GM19099 (cell line): ENCODE data around the gene CASP3.

Experiments
- POLR2A ChIP-seq: IDR thresholded peaks from 3 replicates; pipeline ENCODE4 v1.6.1; 2011; ENCODE audit warnings: low read depth; ENCODE audit not compliant: insufficient read length; ENCODE audit errors: extremely low read depth

CASP3 gene

GRCh38 chr4:184647266-184648053 lies 1.8 kb downstream of the CASP3 start:
- no peak for TF ChIP-seq POLR2A

GRCh38 chr4:184645904-184646610 lies 3.2 kb downstream of the CASP3 start:
- TF ChIP-seq POLR2A, result no peak

DNA sequence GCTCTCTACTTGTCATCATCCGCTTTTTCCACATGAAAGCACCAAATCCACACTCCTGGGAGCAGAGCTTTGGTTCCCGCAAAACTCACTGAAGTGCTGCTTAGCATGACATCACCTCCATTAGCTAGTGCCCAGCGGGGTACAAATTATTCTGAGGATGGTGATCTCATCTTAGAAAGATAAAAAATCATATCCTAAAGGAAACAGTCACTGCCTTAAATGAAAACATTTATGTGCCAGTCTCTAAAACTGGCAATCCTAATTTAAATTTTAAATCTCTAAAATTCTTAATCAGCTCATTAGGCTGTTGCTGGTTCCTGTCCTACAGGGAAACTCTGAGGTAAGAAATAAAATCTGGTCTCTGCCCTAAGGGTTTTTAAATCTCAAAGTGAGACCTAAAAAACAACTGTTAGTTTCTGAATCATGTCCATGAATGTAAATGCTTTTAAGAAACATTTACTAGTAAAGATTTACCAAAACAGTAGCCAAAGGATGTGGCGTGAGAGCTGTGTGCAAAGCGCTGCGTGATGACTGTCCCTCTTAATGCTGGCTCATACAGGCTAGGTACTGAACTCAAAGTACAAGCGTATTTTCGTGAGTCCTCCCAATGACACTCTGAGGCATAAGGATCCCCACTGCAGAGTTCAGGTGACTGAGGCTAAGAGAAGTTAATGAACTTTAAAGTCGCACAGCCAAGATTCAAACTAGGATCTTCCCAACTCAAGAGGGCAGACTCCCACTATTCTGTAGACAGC lies 4.5 kb downstream of the CASP3 start:
- no peak for TF ChIP-seq POLR2A

DNA sequence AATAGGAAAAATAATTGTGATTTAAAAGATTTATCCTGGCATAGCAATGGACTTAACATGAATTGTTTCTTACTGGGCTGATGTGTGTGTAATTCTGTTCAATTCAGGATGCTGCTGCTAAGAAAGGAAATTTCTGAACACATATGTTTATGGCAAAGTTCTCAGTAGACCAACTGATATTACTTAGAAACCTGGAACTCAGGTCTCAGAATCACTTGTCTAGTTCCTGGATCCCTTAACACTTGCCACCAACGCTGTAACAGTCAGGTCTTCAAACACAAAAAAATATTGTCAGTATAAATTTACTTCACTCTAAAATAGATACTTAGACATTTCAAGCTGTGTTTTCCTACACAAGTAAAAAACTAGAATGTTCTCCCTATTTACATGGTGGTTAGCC lies 5.5 kb downstream of the CASP3 start:
- TF ChIP-seq POLR2A, result no peak

DNA sequence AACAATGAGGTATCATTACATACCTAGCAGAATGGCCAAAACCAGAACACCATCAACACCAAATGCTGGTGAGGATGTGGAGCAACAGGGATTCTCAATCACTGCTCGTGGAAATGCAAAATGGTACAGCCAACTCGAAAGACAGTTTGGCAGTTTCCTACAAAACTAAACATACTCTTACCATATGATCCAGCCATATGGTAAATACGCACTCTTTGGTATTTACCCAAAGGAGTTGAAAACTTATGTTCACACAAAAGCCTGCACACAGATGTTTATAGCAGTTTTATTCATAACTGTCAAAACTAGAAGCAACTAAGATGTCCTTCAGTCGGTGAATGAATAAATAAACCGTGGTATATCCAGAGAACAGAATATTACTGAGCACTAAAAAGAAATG lies 7.8 kb downstream of the CASP3 start:
- no peak for TF ChIP-seq POLR2A

GRCh38 chr4:184641022-184641421 lies 8.2 kb downstream of the CASP3 start:
- no peak for TF ChIP-seq POLR2A

- TF ChIP-seq POLR2A, result no peak
These were observed 12.3 kb downstream of the CASP3 start for GRCh38 chr4:184636897-184637296.

DNA sequence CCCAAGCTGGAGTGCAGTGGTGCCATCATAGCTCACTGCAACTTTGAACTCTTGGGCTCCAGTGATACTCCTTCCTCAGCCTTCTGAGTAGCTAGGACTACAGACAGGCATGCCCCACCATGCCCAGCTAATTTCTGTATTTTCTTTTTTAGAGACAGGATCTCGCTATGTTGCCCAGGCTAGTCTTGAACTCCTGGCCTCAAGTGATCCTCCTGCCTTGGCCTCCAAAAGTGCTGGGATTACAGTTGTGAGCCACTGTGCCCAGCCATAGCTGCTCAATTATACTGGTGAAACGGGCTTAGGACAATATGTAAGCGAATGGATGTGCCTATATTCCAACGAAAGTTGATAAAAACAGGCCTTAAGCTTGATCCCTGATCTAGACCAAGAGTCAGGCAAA lies 13.1 kb downstream of the CASP3 start:
- no peak for TF ChIP-seq POLR2A

- TF ChIP-seq POLR2A, result no peak
These were observed 13.9 kb downstream of the CASP3 start for GRCh38 chr4:184635381-184635780.

GRCh38 chr4:184632842-184633241 lies 16.4 kb downstream of the CASP3 start:
- TF ChIP-seq POLR2A, result no peak

DNA sequence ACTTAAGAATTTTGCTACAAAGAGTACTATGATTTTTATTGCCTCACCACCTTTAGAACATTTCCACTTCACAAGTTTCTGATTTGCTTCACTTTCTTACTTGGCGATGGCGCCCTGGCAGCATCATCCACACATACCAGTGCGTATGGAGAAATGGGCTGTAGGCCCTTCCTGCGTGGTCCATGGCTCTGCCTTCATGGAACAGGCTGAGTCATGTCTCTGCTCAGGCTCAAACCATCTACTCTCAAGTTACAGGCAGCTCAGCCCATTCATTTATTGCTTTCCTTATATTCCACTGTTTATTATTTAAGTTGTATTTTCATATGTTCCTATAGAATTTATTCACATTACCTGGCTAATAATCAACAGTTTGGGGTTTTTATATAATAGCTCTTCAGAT lies 21.1 kb downstream of the CASP3 start:
- no peak for TF ChIP-seq POLR2A

DNA sequence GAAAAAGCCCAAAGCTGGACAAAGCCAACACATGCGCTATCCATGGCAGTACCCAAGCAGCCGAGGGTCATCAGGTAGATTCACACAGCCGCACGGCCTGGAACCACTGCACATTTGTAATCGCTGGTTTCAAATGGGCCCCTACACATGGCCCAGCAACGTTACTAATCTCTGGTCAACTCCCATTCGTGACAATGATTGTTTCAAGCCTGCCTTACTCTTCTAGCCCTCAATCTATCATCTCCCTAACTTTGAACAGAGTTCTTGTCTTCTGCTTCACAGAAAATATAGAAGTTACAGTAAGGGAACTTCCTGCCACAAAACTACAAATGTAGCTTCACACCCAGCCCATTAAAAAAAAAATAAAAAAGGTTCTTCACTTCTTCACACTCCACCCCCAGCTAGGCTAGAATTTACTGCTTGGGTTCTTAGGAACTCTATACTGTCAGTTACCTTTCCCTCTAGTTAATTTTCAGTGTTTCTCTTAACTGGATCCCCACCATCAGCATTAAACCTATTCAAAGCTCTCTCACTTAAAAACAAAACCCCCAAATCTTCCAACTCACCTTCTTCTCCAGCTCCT lies 24.2 kb downstream of the CASP3 start:
- no peak for TF ChIP-seq POLR2A

GRCh38 chr4:184621518-184621917 lies 27.7 kb downstream of the CASP3 start:
- no peak for TF ChIP-seq POLR2A

DNA sequence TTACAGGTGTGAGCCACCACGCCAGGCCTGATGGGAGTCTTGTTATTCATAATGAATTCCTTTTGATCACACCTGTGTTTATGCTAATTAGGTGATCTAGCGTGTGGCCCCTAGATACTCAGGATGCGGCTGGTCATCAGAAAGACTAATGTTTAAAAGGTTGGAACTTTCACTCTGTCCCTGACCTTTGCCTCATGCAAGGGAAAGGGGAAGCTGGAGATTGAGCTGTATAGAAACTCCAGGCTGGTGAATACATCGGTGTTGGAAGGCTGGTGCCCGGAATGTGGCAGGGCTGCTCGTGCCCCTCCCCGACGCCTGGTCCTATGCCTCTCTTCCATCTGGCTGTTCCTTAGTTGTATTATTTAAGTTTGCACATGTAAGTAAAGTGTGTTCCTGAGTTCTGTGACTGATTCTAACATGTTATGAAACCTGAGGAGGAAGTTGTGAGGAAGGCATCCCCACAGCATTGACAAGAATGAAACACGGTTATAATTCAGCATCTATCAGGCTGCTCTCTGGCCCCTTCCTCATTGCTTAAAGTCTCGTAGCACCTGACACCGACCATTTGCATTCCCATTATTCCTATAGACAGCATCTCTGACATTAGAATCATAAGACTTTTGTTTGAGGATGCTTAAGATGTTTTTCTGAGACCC lies 28.9 kb downstream of the CASP3 start:
- TF ChIP-seq POLR2A, result no peak
